Left ventricle myocardium inferior (tissue), 1 donor: Measurements from ENCODE around the gene ADAMTS12. TPM values are rescaled to one million over a fixed set of nuclear protein-coding genes. Genes with fewer than 3 reads are reported as not detected.

Experiments used
- DNase-seq: peaks from one replicate; pipeline ENCODE4 v3.0.0-alpha.2; 2020
- H3K27ac ChIP-seq: fragments of 200-600 bp; replicated peaks from 2 replicates; pipeline ENCODE4 v1.8.0; 2021
- H3K27me3 ChIP-seq: fragments of 200-600 bp; 2 replicates; pipeline ENCODE4 v1.8.0; 2021; ENCODE audit warnings: low read depth
- H3K36me3 ChIP-seq: fragments of 200-600 bp; 2 replicates; pipeline ENCODE4 v1.8.0; 2021
- H3K4me1 ChIP-seq: fragments of 200-600 bp; 2 replicates; pipeline ENCODE4 v1.8.0; 2021
- H3K4me3 ChIP-seq: fragments of 200-600 bp; 2 replicates; pipeline ENCODE4 v1.8.0; 2021; ENCODE audit warnings: mild to moderate bottlenecking, moderate library complexity
- H3K9me3 ChIP-seq: fragments of 200-600 bp; replicated peaks from 2 replicates; pipeline ENCODE4 v1.8.0; 2021
- CTCF ChIP-seq: fragments of 200-600 bp; IDR thresholded peaks from 2 replicates; pipeline ENCODE4 v1.8.0; 2021; ENCODE audit warnings: antibody characterized with exemption, mild to moderate bottlenecking, borderline replicate concordance
- intact Hi-C: fragments of 100-400 bp; cut with micrococcal nuclease; formaldehyde crosslinking; loops from one replicate; pipeline ENCODE4 v1.11.0; 2022
- total RNA-seq: library from RNA; stranded (reverse); fragmentation: NEBNext Ultra II Directional; extraction: Animal tissue kit (Norgen Biotek cat#: 25700); gene quantifications from one replicate; pipeline ENCODE4 v1.2.1, GENCODE V29; 2021
- donor health status: DM: no; HTN: yes; CAD: no; lungs with severe emphysema.

ADAMTS12 gene
- total RNA-seq, 1 donor from 2014 or later: 0.85 TPM

GRCh38 chr5:33608344-33609041, 283.3 kb downstream of the ADAMTS12 start:
- Histone ChIP-seq H3K27me3 (no peaks in the 10 kb centered on the region), H3K9me3 (no peaks in the 10 kb centered on the region), H3K36me3 (no peaks in the 10 kb centered on the region), H3K27ac (no peak overlapping the region), H3K4me3 (no peak overlapping the region), H3K4me1 (no peaks in the 10 kb centered on the region)
- TF ChIP-seq CTCF: no peak
- intact Hi-C loops: no loop called here
- no peak for DNase-seq

GRCh38 chr5:33604503-33604902, 287.3 kb downstream of the ADAMTS12 start:
- peaks cover 3% of the 10 kb centered on the region for H3K4me1 ChIP-seq
- intact Hi-C loops: no loop called here
- no peak for DNase-seq
- no peak overlapping the region for H3K27ac ChIP-seq
- no peak overlapping the region for H3K4me3 ChIP-seq
- H3K9me3 ChIP-seq: no peaks in the 10 kb centered on the region
- H3K27me3 ChIP-seq: no peaks in the 10 kb centered on the region
- no peaks in the 10 kb centered on the region for H3K36me3 ChIP-seq
- no peak for TF ChIP-seq CTCF

GRCh38 chr5:33601881-33602280, 289.9 kb downstream of the ADAMTS12 start:
- no peak for TF ChIP-seq CTCF
- intact Hi-C loops: no loop called here
- Histone ChIP-seq H3K36me3 (no peaks in the 10 kb centered on the region), H3K27me3 (no peaks in the 10 kb centered on the region), H3K9me3 (no peaks in the 10 kb centered on the region), H3K27ac (no peak overlapping the region), H3K4me3 (no peak overlapping the region), H3K4me1 (peaks cover 3% of the 10 kb centered on the region)
- no peak for DNase-seq

GRCh38 chr5:33595303-33595702, 296.5 kb downstream of the ADAMTS12 start:
- DNase-seq: no peak
- intact Hi-C loops: no loop called here
- no peak for TF ChIP-seq CTCF

GRCh38 chr5:33594006-33594405, 297.8 kb downstream of the ADAMTS12 start:
- DNase-seq: no peak
- Histone ChIP-seq H3K9me3 (no peaks in the 10 kb centered on the region), H3K4me3 (no peak overlapping the region), H3K27me3 (peaks cover 14% of the 10 kb centered on the region), H3K27ac (no peak overlapping the region), H3K4me1 (no peaks in the 10 kb centered on the region), H3K36me3 (no peaks in the 10 kb centered on the region)
- TF ChIP-seq CTCF: no peak
- intact Hi-C loops: no loop called here

More at GRCh38 chr5:33595303-33595702, 296.5 kb downstream of the ADAMTS12 start:
- Histone ChIP-seq H3K4me1 (no peaks in the 10 kb centered on the region), H3K27me3 (peaks cover 14% of the 10 kb centered on the region), H3K4me3 (no peak overlapping the region), H3K36me3 (no peaks in the 10 kb centered on the region), H3K27ac (no peak overlapping the region), H3K9me3 (no peaks in the 10 kb centered on the region)
